Activated CD4-positive, alpha-beta T cell treated with anti-CD3 and anti-CD28 coated beads, Interleukin-2, amount 10 ng/mL, durations not matched to agents 7 days and 5 days (primary cell): ENCODE results near the gene FAM120A. TPM values are rescaled to one million over a fixed set of nuclear protein-coding genes. Genes with fewer than 3 reads are reported as not detected.

Experiments
- CTCF ChIA-PET: fragments of 350-600 bp; sonication (Branson Sonifier 250); formaldehyde crosslinking; loops from one replicate; lab custom pipeline; 2021; ENCODE audit warnings: antibody characterized with exemption; lab: Charles Lee
- POLR2A ChIA-PET: fragments of 350-600 bp; sonication (Branson Sonifier 250); formaldehyde crosslinking; loops from one replicate; lab custom pipeline; 2021; ENCODE audit warnings: antibody characterized with exemption; lab: Charles Lee
- DNase-seq: peaks from one replicate; pipeline ENCODE4 v3.0.0-alpha.2; 2020
- H3K27ac Mint-ChIP-seq: one replicate; pipeline ENCODE4 v1.8.0; 2021; ENCODE audit warnings: mild to moderate bottlenecking, moderate library complexity, mixed read lengths
- H3K27me3 Mint-ChIP-seq: one replicate; pipeline ENCODE4 v1.8.0; 2021; ENCODE audit warnings: mixed read lengths
- H3K36me3 Mint-ChIP-seq: one replicate; pipeline ENCODE4 v1.8.0; 2021; ENCODE audit warnings: low read depth, mixed read lengths
- H3K4me1 Mint-ChIP-seq: one replicate; pipeline ENCODE4 v1.8.0; 2021; ENCODE audit warnings: mixed read lengths
- H3K4me3 Mint-ChIP-seq: one replicate; pipeline ENCODE4 v1.8.0; 2021; ENCODE audit warnings: mild to moderate bottlenecking, moderate library complexity, mixed read lengths
- H3K9me3 Mint-ChIP-seq: one replicate; pipeline ENCODE4 v1.8.0; 2021; ENCODE audit warnings: mixed read lengths
- total RNA-seq, 2 experiments: library from RNA; stranded (reverse); gene quantifications; one replicate each; pipeline ENCODE4 v1.2.3, GENCODE V29; 2021

Gene FAM120A
- total RNA-seq, 2 experiments from 2014 or later = 118 to 135 TPM

DNA sequence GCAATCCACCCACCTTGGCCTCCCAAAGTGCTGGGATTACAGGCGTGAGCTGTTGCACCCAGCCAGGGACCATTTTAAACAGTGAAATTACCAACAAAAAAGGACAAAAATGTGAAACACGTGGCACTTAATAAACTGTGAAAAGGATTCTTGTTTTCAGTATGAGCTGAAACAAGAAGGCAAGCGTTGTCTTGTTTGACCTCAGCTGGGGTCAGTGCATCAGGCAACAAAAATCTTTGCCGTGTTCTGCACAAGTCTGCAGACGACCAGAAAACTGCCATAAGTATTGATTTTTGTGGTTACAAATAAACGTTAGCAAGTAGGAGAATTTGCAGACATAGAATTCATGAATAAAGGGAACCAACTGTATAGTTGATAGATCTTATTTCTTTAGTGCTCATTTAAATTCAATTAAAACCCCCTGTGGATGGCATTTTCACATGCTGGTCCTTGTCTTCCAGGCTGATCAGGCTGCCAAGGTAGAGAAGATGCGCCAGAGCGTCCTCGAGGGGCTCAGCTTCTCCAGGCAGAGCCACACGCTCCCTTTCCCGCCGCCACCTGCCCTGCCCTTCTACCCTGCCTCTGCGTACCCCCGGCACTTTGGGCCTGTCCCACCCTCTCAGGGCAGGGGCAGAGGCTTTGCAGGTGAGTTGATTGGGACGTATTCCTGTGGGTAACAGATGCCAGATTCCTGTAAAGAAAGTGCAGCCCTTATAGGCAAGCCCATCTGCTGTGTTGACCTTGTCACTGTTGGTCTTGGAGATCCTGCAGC is 106.1 kb downstream of the FAM120A start:
- H3K4me1 Mint-ChIP-seq = no peaks in the 10 kb centered on the region
- ChIA-PET CTCF (interaction anchor here (0.6 to 4.8 kb wide), 2 partner anchors 9 to 1435 kb away, joined by 3 to 16 read pairs; no protein-coding TSS in a partner anchor), POLR2A (no interaction called here)
- no peaks in the 10 kb centered on the region for H3K27me3 Mint-ChIP-seq
- H3K4me3 Mint-ChIP-seq = no peak overlapping the region
- peak overlapping the region; percentile 67 for H3K27ac Mint-ChIP-seq
- DNase-seq = no peak
- no peaks in the 10 kb centered on the region for H3K9me3 Mint-ChIP-seq
- peaks cover 49% of the 10 kb centered on the region for H3K36me3 Mint-ChIP-seq

DNA sequence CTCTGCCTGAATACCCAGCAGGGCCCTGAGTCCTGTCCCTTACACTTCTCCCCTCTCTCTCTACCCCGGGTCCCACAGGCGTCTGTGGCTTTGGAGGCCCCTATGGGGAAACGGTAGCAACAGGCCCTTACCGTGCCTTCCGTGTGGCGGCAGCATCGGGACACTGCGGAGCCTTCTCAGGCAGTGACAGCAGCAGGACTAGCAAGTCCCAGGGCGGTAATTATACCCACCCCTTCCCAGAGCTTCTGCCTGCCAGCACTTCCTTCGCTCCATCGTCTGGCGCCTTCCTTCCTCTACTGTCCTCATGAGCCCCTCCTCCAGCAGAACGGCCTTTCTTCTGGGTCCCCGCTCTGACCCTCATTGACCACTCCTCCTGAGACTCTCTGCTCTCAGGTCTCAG is 107.0 kb downstream of the FAM120A start:
- POLR2A ChIA-PET = no interaction called here
- Mint-ChIP-seq H3K4me1 (no peaks in the 10 kb centered on the region), H3K27me3 (no peaks in the 10 kb centered on the region), H3K9me3 (no peaks in the 10 kb centered on the region), H3K27ac (no peak overlapping the region), H3K36me3 (peaks cover 52% of the 10 kb centered on the region), H3K4me3 (no peak overlapping the region)
- CTCF ChIA-PET = interaction anchor here (1.2 to 4.8 kb wide), 2 partner anchors 8 to 12 kb away, joined by 3 to 16 read pairs; no protein-coding TSS in a partner anchor
- no peak for DNase-seq

DNA sequence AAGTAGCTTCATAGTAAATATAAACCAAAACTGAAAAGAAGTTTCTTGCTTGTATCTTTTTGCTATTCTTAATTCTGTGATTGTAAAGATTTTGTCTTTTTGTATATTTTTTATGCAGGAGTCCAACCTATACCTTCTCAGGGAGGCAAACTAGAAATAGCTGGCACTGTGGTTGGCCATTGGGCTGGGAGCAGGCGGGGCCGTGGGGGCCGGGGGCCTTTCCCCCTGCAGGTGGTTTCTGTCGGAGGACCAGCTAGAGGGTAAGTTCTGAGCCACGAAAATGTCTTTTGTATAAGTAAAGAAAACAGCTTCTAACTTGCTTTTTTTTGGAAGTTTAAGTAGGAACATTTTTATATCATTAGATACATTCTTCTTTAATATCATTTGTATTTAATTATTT is 109.5 kb downstream of the FAM120A start:
- Mint-ChIP-seq H3K36me3 (peaks cover 66% of the 10 kb centered on the region), H3K27me3 (no peaks in the 10 kb centered on the region), H3K27ac (peak overlapping the region; percentile 36), H3K9me3 (no peaks in the 10 kb centered on the region), H3K4me1 (peaks cover 11% of the 10 kb centered on the region), H3K4me3 (no peak overlapping the region)
- DNase-seq = no peak
- POLR2A ChIA-PET = no interaction called here
- CTCF ChIA-PET = interaction anchor here (0.9 kb wide), 1 partner anchor 8 kb away, joined by 4 read pairs; no protein-coding TSS in a partner anchor

DNA sequence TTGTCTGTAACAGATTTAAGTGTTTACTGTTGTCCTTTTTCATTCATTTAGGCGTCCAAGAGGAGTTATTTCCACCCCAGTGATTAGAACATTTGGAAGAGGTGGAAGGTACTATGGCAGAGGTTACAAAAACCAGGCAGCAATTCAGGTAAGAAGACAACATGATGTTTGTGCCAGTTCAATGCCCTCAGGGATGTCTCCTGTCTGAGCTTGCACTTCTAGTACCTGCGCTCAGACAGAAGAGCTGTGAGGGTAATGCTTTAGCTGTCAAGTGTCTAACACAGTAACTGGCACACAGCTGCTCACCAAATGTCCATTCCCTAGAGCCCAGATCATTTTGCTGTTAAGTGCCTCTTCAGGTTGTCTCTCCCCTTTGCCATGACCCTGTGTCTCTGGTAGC is 110.7 kb downstream of the FAM120A start:
- no peaks in the 10 kb centered on the region for H3K9me3 Mint-ChIP-seq
- ChIA-PET CTCF (interaction anchor here (0.6 kb wide), 1 partner anchor 92 kb away, joined by 5 read pairs; no protein-coding TSS in a partner anchor), POLR2A (no interaction called here)
- no peak overlapping the region for H3K4me3 Mint-ChIP-seq
- H3K4me1 Mint-ChIP-seq = peaks cover 16% of the 10 kb centered on the region
- H3K27ac Mint-ChIP-seq = no peak overlapping the region
- no peak for DNase-seq
- H3K27me3 Mint-ChIP-seq = no peaks in the 10 kb centered on the region
- peaks cover 60% of the 10 kb centered on the region for H3K36me3 Mint-ChIP-seq

DNA sequence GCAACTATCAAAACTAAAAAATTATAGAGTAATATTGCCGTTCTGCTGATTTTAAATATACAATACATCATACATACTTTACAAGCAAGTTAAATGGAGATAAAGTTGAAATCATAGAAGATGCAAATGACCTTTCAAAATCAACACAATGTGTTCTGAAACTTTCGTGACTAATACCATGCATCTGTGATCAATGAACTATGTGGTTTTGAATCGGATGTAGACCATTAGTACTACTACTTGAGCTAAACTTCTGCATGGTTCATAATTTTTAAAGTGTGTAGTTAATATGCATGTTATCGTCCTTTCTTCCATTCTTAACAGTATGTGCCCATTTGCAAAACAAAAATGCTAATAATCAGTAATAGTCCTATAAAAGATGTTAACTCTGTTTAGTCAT is 113.6 kb downstream of the FAM120A start:
- no peak overlapping the region for H3K4me3 Mint-ChIP-seq
- no peak overlapping the region for H3K27ac Mint-ChIP-seq
- no peaks in the 10 kb centered on the region for H3K27me3 Mint-ChIP-seq
- DNase-seq = no peak
- peaks cover 24% of the 10 kb centered on the region for H3K4me1 Mint-ChIP-seq
- H3K36me3 Mint-ChIP-seq = peaks cover 41% of the 10 kb centered on the region
- POLR2A ChIA-PET = no interaction called here
- CTCF ChIA-PET = interaction anchor here (1.0 to 2.5 kb wide), 6 partner anchors 8 to 110 kb away, joined by 3 to 26 read pairs (median 12); partner anchors contain the start of gene FAM120AOS
- no peaks in the 10 kb centered on the region for H3K9me3 Mint-ChIP-seq

DNA sequence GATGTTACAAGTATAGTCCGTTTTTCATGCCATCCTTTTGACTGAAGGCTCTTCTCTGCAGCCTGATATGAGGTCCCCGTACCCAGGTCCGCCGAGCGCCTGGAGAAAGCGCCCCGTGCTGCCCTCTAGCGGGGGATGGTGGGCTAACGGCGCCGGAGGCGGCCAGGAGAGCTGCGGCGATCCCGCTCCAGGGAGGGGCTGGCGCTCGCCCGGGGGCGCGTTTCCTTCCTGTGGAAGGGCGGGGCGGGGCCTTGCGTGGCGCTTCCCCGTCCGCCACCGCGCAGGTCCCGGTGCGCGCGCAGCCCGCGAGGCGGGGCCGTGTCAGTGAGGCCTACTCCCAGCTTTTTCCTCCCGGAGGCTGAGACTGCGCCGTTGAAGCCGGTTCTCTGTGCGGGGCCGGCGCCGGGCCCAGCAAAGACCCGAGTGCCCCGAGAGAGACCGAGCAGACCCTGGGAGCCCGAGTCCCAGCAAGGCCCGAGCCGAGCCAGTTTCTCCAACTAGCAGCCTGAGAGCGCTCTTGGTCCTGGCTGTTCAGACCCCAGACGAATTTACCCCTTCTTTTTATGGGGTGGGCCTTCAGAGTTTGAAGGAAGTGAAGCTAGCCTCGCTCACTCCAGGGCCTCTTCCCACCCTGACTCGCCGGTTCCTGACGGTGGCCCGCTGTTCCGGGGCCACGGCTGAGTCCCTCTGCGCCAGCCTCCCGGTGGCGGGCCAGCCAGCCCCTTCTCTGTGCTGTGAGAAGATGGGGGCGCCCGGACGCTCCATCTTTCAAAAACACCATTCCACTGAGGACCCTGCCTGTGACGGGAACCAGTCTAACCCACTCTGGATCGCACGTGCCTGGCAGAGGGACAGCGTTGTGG is 115.2 kb downstream of the FAM120A start:
- POLR2A ChIA-PET = interaction anchor here (0.5 to 1.0 kb wide), 2 partner anchors 9 to 126 kb away, joined by 3 read pairs; no protein-coding TSS in a partner anchor
- Mint-ChIP-seq H3K4me3 (peak overlapping the region; percentile 80), H3K27me3 (no peaks in the 10 kb centered on the region)

DNA sequence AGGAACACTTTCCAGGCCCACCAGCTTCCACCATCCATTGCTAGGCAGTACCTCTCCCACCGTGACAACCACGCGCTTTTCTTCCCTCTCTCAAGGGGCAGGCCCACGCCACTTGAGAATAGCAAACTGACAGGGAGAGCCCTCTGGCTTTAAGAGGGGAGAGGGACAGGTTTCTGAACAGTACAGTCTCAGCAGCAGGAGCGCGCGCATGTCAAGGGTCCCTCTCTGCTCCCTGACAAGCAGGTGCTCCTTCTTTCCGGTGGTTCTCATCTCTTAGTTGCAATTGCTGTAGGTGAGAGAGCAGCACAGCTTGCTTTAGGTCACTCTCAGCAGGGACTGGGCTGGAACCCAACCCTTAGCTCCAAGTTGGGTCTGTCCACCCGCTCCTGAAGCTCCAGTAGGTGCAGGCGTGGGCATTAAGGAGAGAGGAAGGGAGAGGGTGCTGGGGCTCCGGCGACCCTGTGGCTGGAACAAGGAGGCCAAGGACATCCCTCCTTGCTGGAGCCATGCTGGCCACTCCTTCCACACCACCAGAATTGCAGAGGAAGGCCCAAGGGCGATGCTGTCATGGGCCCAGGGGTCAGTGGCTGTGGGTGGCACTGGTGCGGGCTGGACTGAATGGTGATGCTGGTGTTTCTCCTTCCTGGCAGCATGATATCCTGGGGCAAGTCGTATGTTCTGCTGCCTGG is 115.9 kb downstream of the FAM120A start:
- CTCF ChIA-PET = interaction anchor here (0.9 to 2.2 kb wide), 10 partner anchors 8 to 458 kb away, joined by 4 to 16 read pairs (median 10); no protein-coding TSS in a partner anchor
- Mint-ChIP-seq H3K27ac (peak overlapping the region; percentile 91), H3K27me3 (no peaks in the 10 kb centered on the region), H3K9me3 (peaks cover 3% of the 10 kb centered on the region), H3K36me3 (peaks cover 33% of the 10 kb centered on the region), H3K4me3 (peak overlapping the region; percentile 80), H3K4me1 (peaks cover 24% of the 10 kb centered on the region)
- POLR2A ChIA-PET = no interaction called here
- DNase-seq = no peak

More for the DNA sequence above, 115.2 kb downstream of the FAM120A start:
- CTCF ChIA-PET = interaction anchor here (0.6 to 2.5 kb wide), 29 partner anchors 8 to 612 kb away, joined by 3 to 26 read pairs (median 3); partner anchors contain the start of genes FAM120AOS and NINJ1
- Mint-ChIP-seq H3K27ac (peak overlapping the region; percentile 91), H3K4me1 (peaks cover 24% of the 10 kb centered on the region), H3K36me3 (peaks cover 38% of the 10 kb centered on the region), H3K9me3 (peaks cover 3% of the 10 kb centered on the region)
- DNase-seq = peak; percentile 97

DNA sequence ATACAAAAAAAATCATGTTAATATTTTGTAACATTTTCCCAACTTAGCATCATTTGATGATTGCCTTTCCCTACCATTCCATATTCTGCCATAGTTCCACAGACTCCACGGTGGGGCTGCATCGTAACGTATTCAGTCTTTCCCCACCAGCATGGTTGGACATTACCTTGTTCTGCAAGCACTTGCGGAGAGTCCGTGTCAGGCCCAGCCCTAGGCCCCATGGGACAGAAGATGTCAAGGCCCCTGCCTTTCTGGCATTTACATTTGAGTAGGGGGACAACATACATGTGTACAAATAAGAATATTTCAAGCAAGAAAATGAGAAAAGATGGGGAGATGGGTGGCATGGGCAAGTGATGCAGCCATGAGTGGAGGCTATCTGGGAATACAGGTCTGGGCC is 116.7 kb downstream of the FAM120A start:
- POLR2A ChIA-PET = no interaction called here
- DNase-seq = no peak
- H3K27me3 Mint-ChIP-seq = no peaks in the 10 kb centered on the region
- peaks cover 28% of the 10 kb centered on the region for H3K36me3 Mint-ChIP-seq
- H3K4me1 Mint-ChIP-seq = peaks cover 24% of the 10 kb centered on the region
- H3K27ac Mint-ChIP-seq = peak overlapping the region; percentile 52
- CTCF ChIA-PET = no interaction called here
- peaks cover 3% of the 10 kb centered on the region for H3K9me3 Mint-ChIP-seq
- H3K4me3 Mint-ChIP-seq = no peak overlapping the region

DNA sequence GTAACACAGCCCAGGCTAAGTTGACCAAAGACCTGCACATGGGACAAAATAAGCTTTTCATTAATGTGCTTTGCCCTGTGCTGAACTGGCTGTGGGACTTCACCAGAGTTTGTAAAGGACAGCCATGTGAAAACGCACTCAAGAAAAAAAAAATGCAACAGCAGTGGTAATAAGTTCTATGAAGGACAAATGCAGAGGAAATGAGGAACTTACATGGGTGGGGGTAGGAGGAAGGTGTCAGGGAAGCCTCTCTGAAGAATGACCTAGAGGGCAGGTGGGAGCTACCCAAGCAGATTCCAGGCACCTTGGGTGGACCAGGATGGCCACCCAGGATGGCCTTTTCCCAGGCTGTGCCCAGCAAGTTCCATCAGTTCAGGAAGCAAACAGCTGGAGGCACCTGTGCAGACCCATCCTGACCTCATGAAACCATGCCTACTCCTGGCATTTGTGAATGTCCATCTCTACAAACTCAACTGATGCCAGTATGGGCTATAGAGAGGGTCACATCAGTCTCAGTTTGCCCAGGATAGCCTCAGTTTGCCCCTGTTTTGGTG is 118.2 kb downstream of the FAM120A start:
- Mint-ChIP-seq H3K27ac (no peak overlapping the region), H3K9me3 (peaks cover 3% of the 10 kb centered on the region), H3K4me1 (peaks cover 28% of the 10 kb centered on the region), H3K27me3 (no peaks in the 10 kb centered on the region), H3K36me3 (peaks cover 15% of the 10 kb centered on the region), H3K4me3 (no peak overlapping the region)
- ChIA-PET CTCF (interaction anchor here (1.1 kb wide), 1 partner anchor 450 kb away, joined by 3 read pairs; no protein-coding TSS in a partner anchor), POLR2A (no interaction called here)
- no peak for DNase-seq

DNA sequence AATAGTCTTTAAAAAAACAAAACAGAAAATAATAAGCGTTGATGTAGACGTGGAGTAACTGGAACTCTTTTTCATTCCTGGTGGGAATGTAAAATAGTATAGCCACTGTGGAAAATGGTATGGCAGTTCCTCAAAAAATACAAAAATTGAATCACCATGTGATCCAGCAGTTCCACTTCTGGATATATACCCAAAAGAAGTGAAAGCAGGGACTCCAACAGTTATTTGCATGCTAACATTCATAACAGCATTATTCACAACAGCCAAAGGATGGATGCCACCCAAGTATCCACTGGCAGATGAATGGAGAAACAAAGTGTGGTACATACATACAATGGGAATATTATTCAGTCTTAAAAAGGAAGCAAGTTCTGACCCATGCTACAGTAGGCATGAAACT is 120.7 kb downstream of the FAM120A start:
- Mint-ChIP-seq H3K4me1 (peaks cover 17% of the 10 kb centered on the region), H3K9me3 (peaks cover 3% of the 10 kb centered on the region), H3K36me3 (peaks cover 6% of the 10 kb centered on the region), H3K27ac (no peak overlapping the region), H3K4me3 (no peak overlapping the region), H3K27me3 (no peaks in the 10 kb centered on the region)
- ChIA-PET POLR2A (no interaction called here), CTCF (no interaction called here)
- no peak for DNase-seq

DNA sequence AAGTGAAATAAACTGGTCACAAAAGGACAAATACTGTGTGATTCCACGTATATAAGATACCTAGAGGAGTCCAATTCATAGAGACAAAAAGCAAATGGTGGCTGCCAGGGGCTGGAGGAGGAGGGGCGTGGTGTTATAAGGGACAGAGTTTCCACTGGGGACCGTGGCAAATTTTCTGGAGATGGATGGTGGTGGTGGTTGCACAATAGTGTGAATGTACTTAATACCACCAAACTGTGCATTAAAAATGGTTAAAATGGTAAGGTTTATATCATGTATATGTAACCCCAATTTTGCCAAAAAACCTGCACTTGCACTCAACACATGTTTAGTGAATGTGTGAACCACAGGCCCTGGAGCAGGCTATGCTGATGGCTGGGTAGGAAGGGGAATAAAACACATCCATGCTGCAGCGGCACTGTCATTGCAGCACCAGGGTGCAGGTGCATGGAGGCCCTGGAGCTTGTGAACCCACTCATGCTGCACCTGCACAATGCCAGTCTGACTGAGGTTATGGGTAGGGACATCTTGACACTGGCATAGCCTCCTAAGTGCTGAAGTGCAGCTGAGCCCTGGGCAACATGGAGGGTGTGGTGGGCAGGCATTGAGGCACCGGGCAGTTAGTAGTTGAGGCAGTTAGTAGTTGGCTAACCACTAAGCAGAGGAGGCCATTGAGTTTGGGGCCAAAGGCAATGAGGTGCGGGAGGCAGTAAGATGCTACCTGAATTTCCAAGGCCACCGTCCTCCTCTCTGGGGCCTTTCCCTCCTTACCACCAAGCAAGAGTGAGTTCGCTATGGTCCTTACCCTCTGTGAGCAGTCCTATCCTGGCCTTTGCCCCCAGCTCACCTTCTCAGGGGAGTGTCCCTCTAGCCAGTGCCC is 121.4 kb downstream of the FAM120A start:
- POLR2A ChIA-PET = no interaction called here
- DNase-seq = no peak
- Mint-ChIP-seq H3K4me1 (peaks cover 15% of the 10 kb centered on the region), H3K4me3 (no peak overlapping the region), H3K36me3 (peaks cover 4% of the 10 kb centered on the region), H3K9me3 (peaks cover 3% of the 10 kb centered on the region), H3K27me3 (no peaks in the 10 kb centered on the region), H3K27ac (no peak overlapping the region)
- CTCF ChIA-PET = no interaction called here
